Prostate gland (tissue), 2 donors: ENCODE results near the gene FES.

Experiments used
- POLR2A ChIP-seq: fragments of 450-650 bp; IDR thresholded peaks from one replicate; pipeline ENCODE4 v1.6.1; 2016; ENCODE audit warnings: antibody characterized with exemption, mild to moderate bottlenecking
- POLR2AphosphoS5 ChIP-seq: sonication (generic); formaldehyde crosslinking; IDR thresholded peaks from one replicate; pipeline ENCODE4 v1.6.1; 2017; ENCODE audit warnings: antibody characterized with exemption
- TF ChIP-seq, protein P1 (sequence below), 4 experiments: fragments of 200-600 bp in 2 of 4; fragments of 450-650 bp in 2 of 4; sonication (generic) in 2 of 4; IDR thresholded peaks; 1 replicate in 3 of 4; 2 replicates in 1 of 4; pipeline ENCODE4 v1.5.1; 2016 to 2019; ENCODE audit warnings: antibody characterized with exemption in 4 of 4, mild to moderate bottlenecking in 2 of 4, moderate library complexity in 2 of 4

DNA sequence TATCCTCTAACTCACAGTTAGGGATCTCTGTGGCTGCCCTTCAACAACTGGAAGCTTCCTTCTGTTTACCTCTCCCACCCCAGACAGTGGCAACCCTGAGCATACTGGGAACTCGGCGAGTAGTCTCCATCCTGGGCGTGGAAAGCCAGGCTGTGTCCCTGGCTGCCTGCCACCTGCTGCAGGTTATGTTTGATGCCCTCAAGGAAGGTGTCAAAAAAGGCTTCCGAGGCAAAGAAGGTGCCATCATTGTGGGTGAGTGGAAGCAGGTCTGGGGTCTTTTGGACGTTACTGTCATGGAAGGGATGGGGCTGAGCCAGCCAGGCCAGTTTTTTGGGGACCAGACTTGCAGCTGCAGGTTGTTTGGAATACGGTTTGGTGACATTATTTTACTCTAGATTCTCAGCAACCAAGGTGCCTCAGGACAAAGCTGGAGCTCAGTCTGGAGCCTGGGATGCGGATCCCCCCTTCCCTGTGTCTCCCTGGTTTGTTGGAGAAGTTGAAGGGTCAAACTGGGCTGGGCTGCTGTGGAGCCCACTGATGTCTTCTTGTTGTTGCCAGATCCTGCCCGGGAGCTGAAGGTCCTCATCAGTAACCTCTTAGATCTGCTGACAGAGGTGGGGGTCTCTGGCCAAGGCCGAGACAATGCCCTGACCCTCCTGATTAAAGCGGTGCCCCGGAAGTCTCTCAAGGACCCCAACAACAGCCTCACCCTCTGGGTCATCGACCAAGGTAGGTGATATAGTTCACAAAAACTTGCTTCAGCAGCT is 58.2 kb downstream of the FES start:
- TF ChIP-seq, protein P1, sequence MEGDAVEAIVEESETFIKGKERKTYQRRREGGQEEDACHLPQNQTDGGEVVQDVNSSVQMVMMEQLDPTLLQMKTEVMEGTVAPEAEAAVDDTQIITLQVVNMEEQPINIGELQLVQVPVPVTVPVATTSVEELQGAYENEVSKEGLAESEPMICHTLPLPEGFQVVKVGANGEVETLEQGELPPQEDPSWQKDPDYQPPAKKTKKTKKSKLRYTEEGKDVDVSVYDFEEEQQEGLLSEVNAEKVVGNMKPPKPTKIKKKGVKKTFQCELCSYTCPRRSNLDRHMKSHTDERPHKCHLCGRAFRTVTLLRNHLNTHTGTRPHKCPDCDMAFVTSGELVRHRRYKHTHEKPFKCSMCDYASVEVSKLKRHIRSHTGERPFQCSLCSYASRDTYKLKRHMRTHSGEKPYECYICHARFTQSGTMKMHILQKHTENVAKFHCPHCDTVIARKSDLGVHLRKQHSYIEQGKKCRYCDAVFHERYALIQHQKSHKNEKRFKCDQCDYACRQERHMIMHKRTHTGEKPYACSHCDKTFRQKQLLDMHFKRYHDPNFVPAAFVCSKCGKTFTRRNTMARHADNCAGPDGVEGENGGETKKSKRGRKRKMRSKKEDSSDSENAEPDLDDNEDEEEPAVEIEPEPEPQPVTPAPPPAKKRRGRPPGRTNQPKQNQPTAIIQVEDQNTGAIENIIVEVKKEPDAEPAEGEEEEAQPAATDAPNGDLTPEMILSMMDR (IDR thresholded peaks at IDR 0.05): no peak
- TF ChIP-seq POLR2A (no peak), POLR2AphosphoS5 (no peak)
